Astrocyte (in vitro differentiated cells and primary cell): ENCODE data around the gene ALDOA. TPM values are rescaled to one million over a fixed set of nuclear protein-coding genes. Genes with fewer than 3 reads are reported as not detected.
A peak's percentile ranks its signal among the peaks of the same experiment; 100 is the strongest.

ENCODE experiments used
- DNase-seq: peaks from one replicate; pipeline ENCODE4 v3.0.0-alpha.2; 2010; ENCODE audit warnings: low read depth
- FAIRE-seq: peaks from 2 replicates; lab custom pipeline; 2011; peaks lifted over from hg19 to GRCh38; lab: Jason Lieb, UNC
- H2AFZ ChIP-seq: 2 replicates; pipeline ENCODE4 v1.6.0; 2012; ENCODE audit warnings: low read depth, low read length, inconsistent platforms
- H3K27ac ChIP-seq: 2 replicates; pipeline ENCODE4 v1.5.1; 2011; ENCODE audit warnings: low read depth, low read length, inconsistent platforms
- H3K27me3 ChIP-seq: 2 replicates; pipeline ENCODE4 v1.6.0; 2011; ENCODE audit warnings: low read length, inconsistent platforms; ENCODE audit not compliant: insufficient read depth
- H3K36me3 ChIP-seq: 2 replicates; pipeline ENCODE4 v1.5.1; 2011; ENCODE audit warnings: low read length, inconsistent platforms; ENCODE audit not compliant: insufficient read depth
- H3K4me1 ChIP-seq: 2 replicates; pipeline ENCODE4 v1.5.1; 2011; ENCODE audit warnings: low read length, inconsistent platforms; ENCODE audit not compliant: insufficient read depth
- H3K4me2 ChIP-seq: 2 replicates; pipeline ENCODE4 v1.6.0; 2012; ENCODE audit warnings: low read length, inconsistent platforms
- H3K4me3 ChIP-seq: 2 replicates; pipeline ENCODE4 v1.5.1; 2011; ENCODE audit warnings: low read depth, mild to moderate bottlenecking, low read length, inconsistent platforms; ENCODE audit not compliant: insufficient read depth
- H3K79me2 ChIP-seq: 2 replicates; pipeline ENCODE4 v1.6.0; 2012; ENCODE audit warnings: mild to moderate bottlenecking, low read length, inconsistent platforms; ENCODE audit not compliant: insufficient read depth
- H3K9ac ChIP-seq: 2 replicates; pipeline ENCODE4 v1.6.0; 2012; ENCODE audit warnings: mild to moderate bottlenecking, low read length, inconsistent platforms
- H3K9me3 ChIP-seq: 2 replicates; pipeline ENCODE4 v1.5.1; 2012; ENCODE audit warnings: low read depth, mild to moderate bottlenecking, low read length, inconsistent platforms; ENCODE audit not compliant: insufficient read depth
- H4K20me1 ChIP-seq: 2 replicates; pipeline ENCODE4 v1.6.0; 2012; ENCODE audit warnings: low read length, inconsistent platforms; ENCODE audit not compliant: insufficient read depth
- H3K27ac Mint-ChIP-seq: one replicate; pipeline ENCODE4 v1.8.0; 2021; ENCODE audit warnings: mild to moderate bottlenecking, mixed read lengths; ENCODE audit not compliant: unreplicated experiment
- H3K27me3 Mint-ChIP-seq: one replicate; pipeline ENCODE4 v1.8.0; 2021; ENCODE audit warnings: low read depth, mixed read lengths; ENCODE audit not compliant: unreplicated experiment
- H3K36me3 Mint-ChIP-seq: one replicate; pipeline ENCODE4 v1.8.0; 2021; ENCODE audit warnings: low read depth, mixed read lengths; ENCODE audit not compliant: unreplicated experiment
- H3K4me1 Mint-ChIP-seq: one replicate; pipeline ENCODE4 v1.8.0; 2021; ENCODE audit warnings: low read depth, mixed read lengths; ENCODE audit not compliant: unreplicated experiment
- H3K4me3 Mint-ChIP-seq: one replicate; pipeline ENCODE4 v1.8.0; 2021; ENCODE audit warnings: mild to moderate bottlenecking, moderate library complexity, mixed read lengths; ENCODE audit not compliant: unreplicated experiment
- H3K9me3 Mint-ChIP-seq: one replicate; pipeline ENCODE4 v1.8.0; 2021; ENCODE audit warnings: mild to moderate bottlenecking, mixed read lengths; ENCODE audit not compliant: unreplicated experiment
- CTCF ChIP-seq: IDR thresholded peaks from 2 replicates; pipeline ENCODE4 v1.5.1; 2011; ENCODE audit warnings: low read depth, mild to moderate bottlenecking, inconsistent platforms, low read length, moderate library complexity; ENCODE audit not compliant: insufficient read depth
- EZH2 ChIP-seq: IDR thresholded peaks from 2 replicates; pipeline ENCODE4 v1.6.1; 2012; ENCODE audit warnings: mild to moderate bottlenecking, low read length, inconsistent platforms; ENCODE audit not compliant: insufficient read depth
- total RNA-seq: library from RNA; stranded (reverse); gene quantifications from 2 replicates; pipeline ENCODE4 v1.2.1, GENCODE V29; 2021

ALDOA gene
- total RNA-seq, 1 donor from 2014 or later: 1,795 TPM

GRCh38 chr16:30049871-30050270, 15.7 kb upstream of the ALDOA start:
- H3K4me3 ChIP-seq: no peak overlapping the region

GRCh38 chr16:30051518-30051917, 14.0 kb upstream of the ALDOA start:
- DNase-seq: peak; percentile 79
- TF ChIP-seq CTCF: no peak
- TF ChIP-seq EZH2: no peak
- FAIRE-seq: no peak
- Mint-ChIP-seq H3K9me3 (no peaks in the 10 kb centered on the region), H3K4me1 (peaks cover 14% of the 10 kb centered on the region), H3K4me3 (peak overlapping the region; percentile 78), H3K36me3 (peaks cover 3% of the 10 kb centered on the region), H3K27ac (peak overlapping the region; percentile 79), H3K27me3 (peaks cover 6% of the 10 kb centered on the region)
- Histone ChIP-seq H3K9me3 (no peaks in the 10 kb centered on the region), H3K27ac (peak overlapping the region; percentile 57), H3K4me1 (peaks cover 19% of the 10 kb centered on the region), H2AFZ (peak overlapping the region; percentile 48), H3K9ac (peak overlapping the region; percentile 9), H3K27me3 (no peaks in the 10 kb centered on the region), H3K79me2 (peaks cover 6% of the 10 kb centered on the region), H3K4me2 (peak overlapping the region; percentile 2), H3K4me3 (no peak overlapping the region), H3K36me3 (no peaks in the 10 kb centered on the region), H4K20me1 (peaks cover 3% of the 10 kb centered on the region)

More at GRCh38 chr16:30049871-30050270, 15.7 kb upstream of the ALDOA start:
- Mint-ChIP-seq H3K27me3 (peaks cover 9% of the 10 kb centered on the region), H3K4me3 (no peak overlapping the region), H3K4me1 (peaks cover 14% of the 10 kb centered on the region), H3K9me3 (peaks cover 1% of the 10 kb centered on the region), H3K36me3 (no peaks in the 10 kb centered on the region), H3K27ac (no peak overlapping the region)
- Histone ChIP-seq H3K27me3 (no peaks in the 10 kb centered on the region), H3K36me3 (no peaks in the 10 kb centered on the region), H3K9me3 (no peaks in the 10 kb centered on the region), H3K79me2 (peaks cover 6% of the 10 kb centered on the region), H3K27ac (no peak overlapping the region), H4K20me1 (peaks cover 3% of the 10 kb centered on the region), H3K4me1 (peaks cover 19% of the 10 kb centered on the region), H3K4me2 (no peak overlapping the region), H3K9ac (no peak overlapping the region), H2AFZ (no peak overlapping the region)
- no peak for DNase-seq
- TF ChIP-seq EZH2: no peak
- TF ChIP-seq CTCF: no peak
- FAIRE-seq: no peak

- peak overlapping the region; percentile 80 for H2AFZ ChIP-seq
These were observed 12.7 kb upstream of the ALDOA start for GRCh38 chr16:30052671-30053372.

More at GRCh38 chr16:30052671-30053372, 12.7 kb upstream of the ALDOA start:
- H3K79me2 ChIP-seq: peaks cover 6% of the 10 kb centered on the region
- H3K27ac ChIP-seq: peak overlapping the region; percentile 78
- peaks cover 3% of the 10 kb centered on the region for H3K36me3 Mint-ChIP-seq
- peaks cover 3% of the 10 kb centered on the region for H4K20me1 ChIP-seq
- H3K4me1 Mint-ChIP-seq: peaks cover 14% of the 10 kb centered on the region
- H3K4me3 ChIP-seq: peak overlapping the region; percentile 75
- H3K4me1 ChIP-seq: peaks cover 19% of the 10 kb centered on the region
- H3K36me3 ChIP-seq: no peaks in the 10 kb centered on the region
- no peaks in the 10 kb centered on the region for H3K9me3 ChIP-seq
- H3K4me3 Mint-ChIP-seq: peak overlapping the region; percentile 85
- peak; percentile 76 for DNase-seq
- H3K27ac Mint-ChIP-seq: peak overlapping the region; percentile 79
- FAIRE-seq: no peak
- TF ChIP-seq EZH2 (no peak), CTCF (no peak)
- no peaks in the 10 kb centered on the region for H3K27me3 ChIP-seq
- peak overlapping the region; percentile 100 for H3K4me2 ChIP-seq
- no peaks in the 10 kb centered on the region for H3K9me3 Mint-ChIP-seq
- H3K27me3 Mint-ChIP-seq: no peaks in the 10 kb centered on the region
- peak overlapping the region; percentile 85 for H3K9ac ChIP-seq
